GM06990 (cell line): ENCODE measurements around the gene NYAP2.

Source experiments
- DNase-seq: peaks from one replicate; pipeline ENCODE4 v3.0.0-alpha.2; 2011; ENCODE audit not compliant: insufficient read length; ENCODE audit errors: extremely low read depth
- H3K27me3 ChIP-seq: replicated peaks from 2 replicates; pipeline ENCODE4 v1.6.0; 2011; ENCODE audit warnings: low read length; ENCODE audit not compliant: control insufficient read depth, insufficient read depth
- H3K36me3 ChIP-seq: 2 replicates; pipeline ENCODE4 v1.5.1; 2011; ENCODE audit warnings: low read length; ENCODE audit not compliant: control insufficient read depth, insufficient read depth
- H3K4me3 ChIP-seq: replicated peaks from 2 replicates; pipeline ENCODE4 v1.5.1; 2011; ENCODE audit warnings: low read depth, mild to moderate bottlenecking, control low read depth, low read length
- CTCF ChIP-seq: IDR thresholded peaks from 2 replicates; pipeline ENCODE4 v1.5.1; 2011; ENCODE audit warnings: low read length, control low read depth, mild to moderate bottlenecking, inconsistent platforms; ENCODE audit not compliant: insufficient read depth, poor library complexity, severe bottlenecking

Gene NYAP2

GRCh38 chr2:225494100-225494459 lies 94.6 kb downstream of the NYAP2 start:
- TF ChIP-seq CTCF, result no peak
- no peak for DNase-seq
- Histone ChIP-seq H3K4me3 (no peak overlapping the region), H3K36me3 (no peaks in the 10 kb centered on the region), H3K27me3 (no peaks in the 10 kb centered on the region)

- no peak for TF ChIP-seq CTCF
- no peak for DNase-seq
- no peak overlapping the region for H3K4me3 ChIP-seq
- no peaks in the 10 kb centered on the region for H3K27me3 ChIP-seq
- no peaks in the 10 kb centered on the region for H3K36me3 ChIP-seq
Measured at GRCh38 chr2:225495706-225496105, 96.2 kb downstream of the NYAP2 start.

GRCh38 chr2:225496568-225496967 lies 97.1 kb downstream of the NYAP2 start:
- DNase-seq, result no peak
- H3K36me3 ChIP-seq, result no peaks in the 10 kb centered on the region
- H3K4me3 ChIP-seq, result no peak overlapping the region
- no peaks in the 10 kb centered on the region for H3K27me3 ChIP-seq
- TF ChIP-seq CTCF, result no peak

- Histone ChIP-seq H3K4me3 (no peak overlapping the region), H3K27me3 (no peaks in the 10 kb centered on the region), H3K36me3 (no peaks in the 10 kb centered on the region)
- no peak for TF ChIP-seq CTCF
- no peak for DNase-seq
Measured at GRCh38 chr2:225497166-225497565, 97.7 kb downstream of the NYAP2 start.

GRCh38 chr2:225501022-225501421 lies 101.5 kb downstream of the NYAP2 start:
- TF ChIP-seq CTCF, result no peak
- DNase-seq, result no peak

GRCh38 chr2:225502971-225503370 lies 103.5 kb downstream of the NYAP2 start:
- Histone ChIP-seq H3K4me3 (no peak overlapping the region), H3K36me3 (no peaks in the 10 kb centered on the region), H3K27me3 (no peaks in the 10 kb centered on the region)
- TF ChIP-seq CTCF, result no peak
- no peak for DNase-seq

More at GRCh38 chr2:225501022-225501421, 101.5 kb downstream of the NYAP2 start:
- Histone ChIP-seq H3K4me3 (no peak overlapping the region), H3K27me3 (no peaks in the 10 kb centered on the region), H3K36me3 (no peaks in the 10 kb centered on the region)
